Activated T-cell treated with anti-CD3 and anti-CD28 coated beads, Interleukin-2, amount 50 U/mL, for 1 hour (primary cell): ENCODE results near the gene FAM237B.
"Not testable (repeated sequence)": the region's sequence is repeated elsewhere in the genome, so short reads cannot be mapped to it uniquely, and the experiment has no call there.

Experiments used
- DNase-seq: peaks from one replicate; pipeline ENCODE4 v3.0.0-alpha.2; 2020

Gene FAM237B

DNA sequence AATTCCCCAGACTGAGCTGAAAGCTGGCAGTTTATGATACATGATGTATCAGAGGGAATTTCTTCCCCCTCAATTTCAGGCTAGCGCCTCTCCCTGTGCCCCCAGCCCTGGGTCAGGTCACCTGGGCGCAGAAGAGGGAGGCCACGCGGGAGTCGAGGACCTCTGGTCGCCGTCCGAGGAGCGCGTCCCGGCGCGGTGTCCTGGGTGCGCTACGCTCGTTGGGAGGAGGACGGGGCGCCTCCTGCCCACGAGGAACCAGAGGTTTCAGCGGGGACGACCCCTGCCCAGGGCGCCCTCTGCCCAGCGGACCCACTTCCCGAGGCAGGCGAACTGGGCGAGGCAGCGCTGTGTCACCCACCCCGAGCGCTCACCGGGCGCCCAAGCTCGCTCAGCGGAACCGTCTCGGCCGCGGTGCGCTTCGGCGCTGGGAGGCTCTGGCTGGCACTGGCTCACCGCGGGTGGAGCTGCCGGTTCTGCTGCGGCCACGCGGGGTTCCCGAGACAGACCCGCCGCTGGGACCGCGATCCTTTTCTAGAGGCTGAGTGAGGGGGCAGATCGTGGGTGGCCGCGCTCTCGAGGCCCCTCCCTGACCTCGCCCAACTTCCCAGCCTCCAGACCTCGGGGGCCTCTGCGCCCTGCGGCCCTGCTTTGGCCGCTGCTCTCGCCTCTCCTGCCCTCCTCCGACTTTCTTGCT is at the start of gene FAM237B:
Gene FAM237B, minus strand, starts transcription at position 504 of the 694 bp plus-strand sequence. CDS start 1,556 bp downstream, outside the sequence.
- no peak for DNase-seq

- no peak for DNase-seq
These were observed 30.9 kb upstream of the FAM237B start for GRCh38 chr7:90351987-90352386.

- not testable (repeated sequence) for DNase-seq
These were observed 28.9 kb upstream of the FAM237B start for GRCh38 chr7:90350032-90350431.

DNA sequence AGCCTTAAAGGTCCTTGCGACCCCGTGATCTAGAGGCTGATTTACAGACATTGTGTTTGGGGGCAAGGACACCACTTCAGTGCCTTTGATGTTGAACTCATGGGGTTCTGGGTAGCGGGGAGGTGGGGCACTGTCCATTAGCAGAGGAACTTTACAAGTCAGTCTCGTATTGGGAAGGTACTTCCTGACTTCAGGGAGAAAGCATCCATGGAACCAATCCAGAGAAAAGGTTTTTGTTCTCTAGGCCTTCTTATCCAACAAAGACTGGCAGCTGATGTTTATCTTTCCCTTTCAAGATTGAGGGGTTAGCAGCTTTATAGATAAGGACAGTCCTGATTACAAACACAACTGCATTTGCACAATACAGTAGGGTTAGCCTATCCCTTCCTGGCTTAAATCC is 28.2 kb upstream of the FAM237B start:
- DNase-seq = no peak

DNA sequence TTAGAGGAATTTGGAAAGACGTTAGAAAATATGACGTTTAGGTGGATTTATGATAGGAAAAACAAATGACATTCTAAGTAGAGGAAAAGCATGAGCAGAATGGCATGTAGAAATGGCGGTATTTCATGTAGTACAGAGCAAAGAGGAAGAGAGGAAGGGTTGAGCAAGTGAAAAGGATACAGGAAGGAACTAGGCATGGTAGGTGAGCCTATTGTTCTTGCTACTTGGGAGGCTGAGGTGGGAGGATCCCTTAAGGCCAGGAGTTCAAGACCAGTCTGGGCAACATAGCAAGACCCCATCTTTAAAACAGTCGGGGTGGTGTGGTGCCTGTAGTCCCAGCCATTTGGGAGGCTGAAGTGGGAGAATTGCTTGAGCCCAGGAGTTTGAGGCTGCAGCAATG is 26.7 kb upstream of the FAM237B start:
- no peak for DNase-seq

DNA sequence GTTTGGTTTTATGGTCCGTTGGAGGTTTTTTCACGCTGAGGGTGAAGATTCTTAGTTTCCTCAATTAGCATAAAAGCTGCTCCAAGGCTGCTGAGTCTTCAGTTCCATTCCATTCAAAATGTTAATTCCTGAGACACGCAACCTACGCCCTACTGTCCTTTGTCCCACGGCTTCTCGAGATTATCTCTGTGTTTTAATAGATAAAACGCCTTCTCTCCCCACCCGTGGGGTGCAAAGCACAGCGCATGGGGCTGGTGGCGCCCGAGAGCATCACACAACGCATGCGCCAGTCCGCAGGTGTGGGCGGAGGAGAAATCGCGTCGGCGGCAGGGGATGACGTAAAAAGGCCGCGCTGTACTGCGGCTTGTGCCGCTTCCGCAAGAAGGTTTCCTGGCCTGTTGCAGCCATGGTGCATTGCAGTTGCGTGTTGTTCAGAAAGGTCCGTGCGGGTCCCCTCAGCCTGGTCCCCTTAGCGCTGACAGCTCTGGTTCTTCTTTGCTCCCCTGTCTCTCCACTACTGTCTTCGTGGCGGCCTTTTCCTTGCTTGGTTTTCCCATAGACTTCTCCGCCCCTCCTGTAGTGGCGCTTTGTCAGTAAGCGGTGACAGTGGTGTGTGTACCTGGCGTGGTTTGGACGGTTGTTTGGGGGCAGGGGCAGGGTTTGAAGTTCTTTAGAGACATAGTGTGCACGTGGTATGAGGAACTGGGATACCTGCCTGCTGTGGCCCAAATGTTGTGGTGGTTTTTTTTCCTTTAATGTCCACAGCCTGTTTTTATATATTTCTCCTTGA is 25.4 kb upstream of the FAM237B start, which contains the start of gene GTPBP10:
Gene GTPBP10, plus strand, starts transcription at position 381 of the 790 bp plus-strand sequence. Its CDS starts 26 bp downstream, at position 407.
- peak; percentile 95 for DNase-seq

GRCh38 chr7:90345595-90346335 is 24.7 kb upstream of the FAM237B start:
- DNase-seq = no peak

DNA sequence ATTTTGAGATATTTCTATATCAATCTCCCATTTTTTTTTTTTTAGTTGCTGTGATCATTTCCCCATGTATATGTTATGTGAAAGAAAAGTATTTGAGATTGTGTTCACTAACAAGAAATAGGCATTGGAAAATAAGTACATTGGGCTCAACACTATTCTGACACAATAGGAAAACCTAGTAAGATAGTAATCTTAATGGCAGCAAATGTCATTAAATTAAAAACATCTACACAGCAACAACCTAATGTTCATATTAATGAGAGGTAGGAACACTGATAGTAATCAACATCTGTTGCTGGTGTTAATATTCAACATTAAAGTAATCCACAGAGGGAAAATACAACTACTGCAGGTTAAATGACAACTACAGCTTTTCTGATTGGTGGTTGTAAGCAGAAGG is 23.9 kb upstream of the FAM237B start:
- DNase-seq = no peak

- DNase-seq = no peak
These were observed 16.0 kb upstream of the FAM237B start for GRCh38 chr7:90337106-90337505.

DNA sequence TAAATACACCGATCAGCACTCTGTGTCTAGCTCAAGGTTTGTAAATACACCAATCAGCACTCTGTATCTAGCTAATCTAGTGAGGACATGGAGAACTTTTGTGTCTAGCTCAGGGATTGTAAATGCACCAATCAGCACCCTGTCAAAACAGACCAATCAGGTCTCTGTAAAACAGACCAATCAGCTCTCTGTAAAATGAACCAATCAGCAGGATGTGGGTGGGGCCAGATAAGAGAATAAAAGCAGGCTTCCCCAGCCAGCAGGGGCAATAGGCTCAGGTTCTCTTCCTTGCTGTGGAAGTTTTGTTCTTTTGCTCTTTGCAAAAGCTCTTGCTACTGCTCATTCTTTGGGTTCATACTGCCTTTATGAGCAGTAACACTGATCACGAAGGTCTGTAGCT is 13.8 kb upstream of the FAM237B start:
- DNase-seq = not testable (repeated sequence)

- no peak for DNase-seq
These were observed 13.2 kb upstream of the FAM237B start for GRCh38 chr7:90334193-90334843.

- DNase-seq = no peak
These were observed 5.4 kb upstream of the FAM237B start for GRCh38 chr7:90326500-90326899.

GRCh38 chr7:90322837-90323236 is 1.7 kb upstream of the FAM237B start:
- no peak for DNase-seq

DNA sequence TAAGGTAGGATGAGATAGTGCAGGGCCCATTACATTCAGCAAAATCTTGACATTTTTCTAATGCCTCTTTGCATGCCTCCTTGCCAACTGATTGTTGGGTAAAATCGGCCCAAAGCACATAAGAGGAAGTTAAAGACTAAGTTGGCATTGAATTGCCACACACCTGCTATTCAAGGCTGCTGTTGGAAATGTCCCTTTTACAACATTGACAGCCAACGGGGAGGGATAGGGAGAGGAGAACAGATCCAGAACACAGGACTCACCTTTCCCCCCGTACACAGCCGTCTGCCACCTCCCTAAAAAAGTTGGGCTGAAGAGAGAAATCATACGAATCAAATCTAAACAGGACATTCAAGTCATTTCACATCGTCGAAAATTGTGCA is 695 bp downstream of the FAM237B start:
- no peak for DNase-seq

GRCh38 chr7:90320014-90320413 is 1.1 kb downstream of the FAM237B start:
- no peak for DNase-seq

DNA sequence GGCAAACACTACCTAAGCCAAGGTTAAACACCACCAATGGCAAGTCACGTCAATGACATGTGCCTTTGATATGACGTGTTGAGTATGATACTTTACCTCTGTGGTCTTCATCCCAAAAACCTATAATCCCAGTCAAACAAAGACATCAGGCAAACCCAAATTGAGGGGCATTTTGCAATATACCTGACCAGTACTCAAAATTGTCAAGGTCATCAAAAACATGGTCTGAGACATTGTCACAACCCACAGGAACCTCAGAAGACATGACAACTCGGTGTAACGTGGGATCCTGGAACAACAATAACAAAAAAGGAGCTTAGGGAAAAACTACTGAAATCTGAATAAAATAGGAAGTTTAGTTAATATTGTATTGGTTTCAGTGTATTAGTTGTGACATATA is 7.2 kb downstream of the FAM237B start:
- no peak for DNase-seq

GRCh38 chr7:90312745-90313144 is 8.4 kb downstream of the FAM237B start:
- DNase-seq = no peak

- DNase-seq = no peak
These were observed 9.9 kb downstream of the FAM237B start for GRCh38 chr7:90311175-90311574.

DNA sequence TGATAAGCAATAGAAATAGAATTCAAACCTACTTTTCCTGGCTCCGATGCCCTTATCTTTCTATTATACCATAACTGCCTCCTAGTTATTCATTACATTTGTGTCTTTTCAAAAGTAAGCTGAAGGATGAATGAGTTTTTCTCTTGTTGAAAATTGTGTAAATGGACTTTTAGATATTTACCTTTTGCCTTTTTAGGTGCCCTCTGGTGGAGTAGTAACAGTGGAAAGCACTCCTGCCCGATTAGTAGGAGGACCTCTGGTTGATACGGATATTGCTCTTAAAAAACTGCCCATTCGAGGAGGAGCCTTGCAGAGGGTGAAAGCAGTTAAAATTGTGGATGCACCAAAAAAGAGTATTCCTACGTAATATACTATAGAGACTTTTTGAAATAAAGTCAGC is 11.2 kb downstream of the FAM237B start:
- DNase-seq = no peak

- no peak for DNase-seq
These were observed 17.9 kb downstream of the FAM237B start for GRCh38 chr7:90303241-90303640.

DNA sequence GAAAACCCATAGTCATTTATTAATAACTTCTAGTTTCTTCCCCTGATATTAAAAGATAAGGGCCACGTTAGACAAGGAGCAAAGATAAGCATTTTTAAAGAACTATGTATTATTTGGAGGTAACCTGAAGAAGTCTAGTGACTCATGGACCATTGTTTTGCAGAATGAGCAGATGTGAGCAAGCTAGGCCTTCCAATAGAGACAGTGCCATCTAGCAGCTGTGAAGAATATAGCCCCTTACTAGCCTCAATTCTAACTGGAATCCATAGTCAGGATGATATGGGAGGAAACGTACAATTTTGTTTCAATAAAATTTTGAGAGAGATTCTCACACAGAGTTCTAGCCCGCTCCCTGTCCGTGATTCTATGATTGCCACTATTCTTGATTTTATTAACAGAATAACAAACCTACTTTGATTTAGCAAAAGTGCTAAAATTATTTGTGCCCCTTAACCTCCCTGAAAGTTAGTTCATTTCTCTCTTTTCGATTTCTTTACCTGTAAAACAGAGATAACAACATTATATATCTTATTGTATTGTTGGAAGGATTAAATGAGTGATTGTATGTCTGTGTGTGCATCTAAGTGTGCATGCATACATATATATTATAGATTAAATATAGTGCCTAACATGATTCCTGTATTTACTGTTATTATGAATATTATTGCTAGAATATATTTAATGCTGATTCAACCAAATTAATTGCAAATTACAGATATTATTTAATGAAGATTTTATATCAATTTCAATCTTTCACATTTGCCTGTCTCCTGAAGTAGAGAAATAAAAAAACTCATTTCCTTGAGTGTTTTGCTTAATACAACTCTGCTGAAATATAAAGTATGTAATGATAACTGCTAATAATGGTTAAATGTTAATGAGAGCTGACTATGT is 22.7 kb downstream of the FAM237B start:
- DNase-seq = no peak
